HG03196 (cell line): ENCODE data around the gene CNTNAP3B.
"Not testable (repeated sequence)": the region's sequence is repeated elsewhere in the genome, so short reads cannot be mapped to it uniquely, and the experiment has no call there.

Experiments used
- ATAC-seq: cut with Tn5 transposase; IDR thresholded peaks from one replicate; pipeline ENCODE4 v1.9.1; 2021; ENCODE audit not compliant: unreplicated experiment

Gene CNTNAP3B

GRCh38 chr9:42129073-42129729, at the start of gene CNTNAP3B:
TSS of gene CNTNAP3B (minus strand) at chr9:42129426. CDS start at chr9:42129094, 332 bp downstream.
- not testable (repeated sequence) for ATAC-seq

- ATAC-seq = not testable (repeated sequence)
Measured at GRCh38 chr9:42160299-42160698, 31.1 kb upstream of the CNTNAP3B start.

- not testable (repeated sequence) for ATAC-seq
Measured at GRCh38 chr9:42127056-42127841, 2.0 kb downstream of the CNTNAP3B start.

GRCh38 chr9:42121007-42121406, 8.2 kb downstream of the CNTNAP3B start:
- not testable (repeated sequence) for ATAC-seq

- ATAC-seq = not testable (repeated sequence)
Measured at GRCh38 chr9:42095929-42096328, 33.3 kb downstream of the CNTNAP3B start.

GRCh38 chr9:42084559-42084952, 44.7 kb downstream of the CNTNAP3B start:
- not testable (repeated sequence) for ATAC-seq

GRCh38 chr9:42083877-42084558, 45.2 kb downstream of the CNTNAP3B start:
- not testable (repeated sequence) for ATAC-seq

GRCh38 chr9:42080376-42080775, 48.9 kb downstream of the CNTNAP3B start:
- ATAC-seq = not testable (repeated sequence)

- not testable (repeated sequence) for ATAC-seq
Measured at GRCh38 chr9:42074868-42075267, 54.4 kb downstream of the CNTNAP3B start.

GRCh38 chr9:42071026-42071425, 58.2 kb downstream of the CNTNAP3B start:
- ATAC-seq = not testable (repeated sequence)

- ATAC-seq = not testable (repeated sequence)
Measured at GRCh38 chr9:42070035-42070799, 59.0 kb downstream of the CNTNAP3B start.

GRCh38 chr9:42053874-42054273, 75.4 kb downstream of the CNTNAP3B start:
- not testable (repeated sequence) for ATAC-seq

- not testable (repeated sequence) for ATAC-seq
Measured at GRCh38 chr9:42050701-42051100, 78.5 kb downstream of the CNTNAP3B start.

GRCh38 chr9:42044422-42045010, 84.7 kb downstream of the CNTNAP3B start:
- ATAC-seq = not testable (repeated sequence)

GRCh38 chr9:42033541-42033940, 95.7 kb downstream of the CNTNAP3B start:
- not testable (repeated sequence) for ATAC-seq

- ATAC-seq = not testable (repeated sequence)
Measured at GRCh38 chr9:42020639-42021038, 108.6 kb downstream of the CNTNAP3B start.

GRCh38 chr9:42018220-42018922, 110.9 kb downstream of the CNTNAP3B start:
- ATAC-seq = not testable (repeated sequence)

GRCh38 chr9:42014317-42014716, 114.9 kb downstream of the CNTNAP3B start:
- ATAC-seq = not testable (repeated sequence)

GRCh38 chr9:41991607-41992006, 137.6 kb downstream of the CNTNAP3B start:
- ATAC-seq = not testable (repeated sequence)

GRCh38 chr9:41980271-41980670, 149.0 kb downstream of the CNTNAP3B start:
- ATAC-seq = not testable (repeated sequence)
